Fibroblast of villous mesenchyme (primary cell): Measurements from ENCODE around the gene CEP290. TPM values are rescaled to one million over a fixed set of nuclear protein-coding genes. Genes with fewer than 3 reads are reported as not detected.

Source experiments
- DNase-seq: peaks from one replicate; pipeline ENCODE4 v3.0.0-alpha.2; 2010; ENCODE audit warnings: low read depth
- H3K4me3 ChIP-seq: 2 replicates; pipeline ENCODE4 v1.5.1; 2011; ENCODE audit warnings: low read depth, mild to moderate bottlenecking, low read length
- CTCF ChIP-seq: IDR thresholded peaks from 2 replicates; pipeline ENCODE4 v1.5.1; 2012; ENCODE audit warnings: low read depth, mild to moderate bottlenecking, low read length; ENCODE audit not compliant: insufficient read depth
- small RNA-seq: library from RNA; depleted of rRNA; stranded (forward); fragments of <200 nt; gene quantifications from one replicate; pipeline ENCODE3, GENCODE V24; 2012
- total RNA-seq: library from RNA; depleted of rRNA; stranded (reverse); fragments of >200 nt; gene quantifications from 2 replicates; pipeline ENCODE4 v1.2.3, GENCODE V29; 2012

CEP290 gene
- total RNA-seq, 1 donor = 20.7 TPM

GRCh38 chr12:88011755-88012154 lies 130.1 kb downstream of the CEP290 start:
- DNase-seq = no peak
- no peak overlapping the region for H3K4me3 ChIP-seq
- TF ChIP-seq CTCF = no peak

- TF ChIP-seq CTCF = no peak
These were observed 135.5 kb downstream of the CEP290 start for GRCh38 chr12:88006351-88006750.

GRCh38 chr12:88001327-88001726 lies 140.6 kb downstream of the CEP290 start:
- no peak for TF ChIP-seq CTCF
- DNase-seq = no peak
- H3K4me3 ChIP-seq = no peak overlapping the region

More at GRCh38 chr12:88006351-88006750, 135.5 kb downstream of the CEP290 start:
- DNase-seq = no peak
- no peak overlapping the region for H3K4me3 ChIP-seq

Small RNA genes lying within 50 kb of the gene (small RNA-seq; reads per million reads assigned to genes)
- not detected for gene RNA5SP364

Other genes starting within 250 kb of the CEP290 start
- gene C12orf50, start 112.7 kb downstream of the CEP290 start, total RNA-seq = under 0.01 TPM in 1 of 2 replicates, not detected in the other
- 39.6 and 71.7 TPM in 2 replicates for gene TMTC3, start 219 bp upstream of the CEP290 start, total RNA-seq